Stimulated activated CD8-positive, alpha-beta memory T cell treated with anti-CD3 and anti-CD28 coated beads, Interleukin-7, amount 100 ng/mL, for 48 hours (primary cell): ENCODE data around the gene APC.

ENCODE experiments used
- DNase-seq, 2 donors: peaks; one replicate each; pipeline ENCODE4 v3.0.0-alpha.2; 2020; ENCODE audit warnings: low read depth in 1 of 2; ENCODE audit errors: extremely low read depth in 1 of 2

The APC gene

GRCh38 chr5:112892776-112893175 lies 155.1 kb downstream of the APC start:
- DNase-seq = no peak

GRCh38 chr5:112895682-112896081 lies 158.0 kb downstream of the APC start:
- DNase-seq = no peak
